ENCODE measurements around the gene MRPS9. TPM values are rescaled to one million over a fixed set of nuclear protein-coding genes. Genes with fewer than 3 reads are reported as not detected.

MRPS9 gene
- 14.3 and 16.3 TPM in 2 replicates for total RNA-seq

GRCh38 chr2:105037572-105038382 lies at the start of gene MRPS9:
MRPS9 (plus strand) TSS chr2:105038069; CDS start chr2:105038093, 24 bp downstream.

Other genes with a start within 250 kb of the MRPS9 start
- gene POU3F3, start 184.0 kb upstream of the MRPS9 start, total RNA-seq, result under 0.01 TPM in 1 of 2 replicates, not detected in the other
- gene GPR45, start 203.7 kb downstream of the MRPS9 start, total RNA-seq, result not detected in 2 replicates